ENCODE measurements around the gene ZBED6. TPM values are rescaled to one million over a fixed set of nuclear protein-coding genes. Genes with fewer than 3 reads are reported as not detected.

ZBED6 gene
- total RNA-seq, 1 donor: 30.5 TPM

DNA sequence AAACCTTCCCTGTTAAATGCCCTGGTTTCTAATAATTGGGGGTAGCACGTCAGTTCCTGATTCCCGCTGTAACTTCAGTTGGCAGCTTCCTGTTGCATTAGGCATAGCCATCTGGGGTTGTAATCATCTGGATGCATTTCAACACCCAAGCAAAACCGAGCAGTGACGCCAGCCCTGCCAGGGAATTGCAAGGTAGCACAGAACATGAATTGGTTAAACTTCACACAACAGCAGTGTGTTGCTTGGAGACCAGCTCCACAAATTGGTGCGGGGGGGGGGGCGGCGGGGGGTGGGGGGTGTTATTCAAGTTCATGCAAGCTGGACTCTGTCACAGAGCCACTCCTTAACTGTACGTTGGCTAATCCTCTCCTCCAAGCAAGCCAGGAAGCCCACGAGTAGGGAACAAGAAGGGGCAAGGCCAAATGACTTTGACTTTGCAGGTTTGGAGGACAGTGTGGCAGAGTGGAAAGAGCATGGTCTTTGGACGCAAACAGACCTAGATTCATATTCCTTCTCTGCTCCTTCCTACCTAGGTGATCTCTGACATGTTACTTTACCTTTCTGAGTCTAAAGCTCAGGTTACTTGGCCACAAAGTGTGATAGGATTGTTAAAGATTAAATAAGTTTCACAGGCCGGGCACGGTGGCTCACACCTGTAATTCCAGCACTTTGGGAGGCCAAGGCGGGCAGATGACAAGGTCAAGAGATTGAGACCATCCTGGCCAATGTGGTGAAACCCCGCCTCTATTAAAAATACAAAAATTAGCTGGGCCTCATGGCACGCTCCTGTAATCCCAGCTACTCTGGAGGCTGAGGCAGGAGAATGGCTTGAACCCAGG is 25.7 kb upstream of the ZBED6 start:
- no peak overlapping the region for H3K4me3 ChIP-seq (ENCODE audit: low read depth, low read length)
- peak; percentile 88 for DNase-seq (ENCODE audit: low read depth)
- TF ChIP-seq, protein P1, sequence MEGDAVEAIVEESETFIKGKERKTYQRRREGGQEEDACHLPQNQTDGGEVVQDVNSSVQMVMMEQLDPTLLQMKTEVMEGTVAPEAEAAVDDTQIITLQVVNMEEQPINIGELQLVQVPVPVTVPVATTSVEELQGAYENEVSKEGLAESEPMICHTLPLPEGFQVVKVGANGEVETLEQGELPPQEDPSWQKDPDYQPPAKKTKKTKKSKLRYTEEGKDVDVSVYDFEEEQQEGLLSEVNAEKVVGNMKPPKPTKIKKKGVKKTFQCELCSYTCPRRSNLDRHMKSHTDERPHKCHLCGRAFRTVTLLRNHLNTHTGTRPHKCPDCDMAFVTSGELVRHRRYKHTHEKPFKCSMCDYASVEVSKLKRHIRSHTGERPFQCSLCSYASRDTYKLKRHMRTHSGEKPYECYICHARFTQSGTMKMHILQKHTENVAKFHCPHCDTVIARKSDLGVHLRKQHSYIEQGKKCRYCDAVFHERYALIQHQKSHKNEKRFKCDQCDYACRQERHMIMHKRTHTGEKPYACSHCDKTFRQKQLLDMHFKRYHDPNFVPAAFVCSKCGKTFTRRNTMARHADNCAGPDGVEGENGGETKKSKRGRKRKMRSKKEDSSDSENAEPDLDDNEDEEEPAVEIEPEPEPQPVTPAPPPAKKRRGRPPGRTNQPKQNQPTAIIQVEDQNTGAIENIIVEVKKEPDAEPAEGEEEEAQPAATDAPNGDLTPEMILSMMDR (IDR thresholded peaks at IDR 0.05; ENCODE audit: insufficient read depth, low read length): no peak

- TF ChIP-seq, protein P1 (IDR thresholded peaks at IDR 0.05; ENCODE audit: insufficient read depth, low read length): no peak
- DNase-seq (ENCODE audit: low read depth): peak; percentile 42
- H3K4me3 ChIP-seq (ENCODE audit: low read depth, low read length): no peak overlapping the region
Measured at GRCh38 chr1:203771901-203772301, 23.5 kb upstream of the ZBED6 start.

- TF ChIP-seq, protein P1 (IDR thresholded peaks at IDR 0.05; ENCODE audit: insufficient read depth, low read length): no peak
- no peak for DNase-seq (ENCODE audit: low read depth)
- no peak overlapping the region for H3K4me3 ChIP-seq (ENCODE audit: low read depth, low read length)
Measured at GRCh38 chr1:203772836-203773235, 22.6 kb upstream of the ZBED6 start.

GRCh38 chr1:203776636-203777035 is 18.8 kb upstream of the ZBED6 start:
- TF ChIP-seq, protein P1 (IDR thresholded peaks at IDR 0.05; ENCODE audit: insufficient read depth, low read length): no peak
- no peak for DNase-seq (ENCODE audit: low read depth)
- no peak overlapping the region for H3K4me3 ChIP-seq (ENCODE audit: low read depth, low read length)

GRCh38 chr1:203777596-203777995 is 17.8 kb upstream of the ZBED6 start:
- TF ChIP-seq, protein P1 (IDR thresholded peaks at IDR 0.05; ENCODE audit: insufficient read depth, low read length): no peak
- no peak overlapping the region for H3K4me3 ChIP-seq (ENCODE audit: low read depth, low read length)
- no peak for DNase-seq (ENCODE audit: low read depth)

GRCh38 chr1:203778146-203778545 is 17.3 kb upstream of the ZBED6 start:
- TF ChIP-seq, protein P1 (IDR thresholded peaks at IDR 0.05; ENCODE audit: insufficient read depth, low read length): no peak
- DNase-seq (ENCODE audit: low read depth): no peak
- no peak overlapping the region for H3K4me3 ChIP-seq (ENCODE audit: low read depth, low read length)

Measured in fibroblast of the aortic adventitia (primary cell).